K562 (cell line): ENCODE measurements around the gene TBC1D25. TPM values are rescaled to one million over a fixed set of nuclear protein-coding genes. Genes with fewer than 3 reads are reported as not detected.
A peak's percentile ranks its signal among the peaks of the same experiment; 100 is the strongest.

ENCODE experiments used
- GATA2 ChIP-seq: sonication (generic); formaldehyde crosslinking; IDR thresholded peaks from 2 replicates; pipeline ENCODE4 v1.4.0; 2020; ENCODE audit warnings: mild to moderate bottlenecking, missing genetic modification reagents
- GTF2A2 ChIP-seq: IDR thresholded peaks from 2 replicates; pipeline ENCODE4 v1.6.1; 2016; ENCODE audit warnings: mild to moderate bottlenecking, missing genetic modification characterization, missing compliant biosample characterization
- KHSRP ChIP-seq: fragments of 450-650 bp; IDR thresholded peaks from 2 replicates; pipeline ENCODE4 v1.6.1; 2017
- MECOM ChIP-seq: fragments of 250-450 bp; sonication (Bioruptor Pico); IDR thresholded peaks from 2 replicates; pipeline ENCODE4 v1.8.0; 2022; ENCODE audit warnings: inconsistent platforms
- POLR2AphosphoS2 ChIP-seq: IDR thresholded peaks from 2 replicates; pipeline ENCODE4 v1.6.1; 2012; ENCODE audit warnings: low read length, improper control_type of control experiment
- SUPT5H ChIP-seq: fragments of 450-650 bp; IDR thresholded peaks from 2 replicates; pipeline ENCODE4 v1.6.1; 2016
- TFAM ChIP-seq: fragments of 250-450 bp; sonication (Bioruptor Pico); conservative IDR thresholded peaks from 2 replicates; pipeline ENCODE4 v1.5.0; 2021; ENCODE audit warnings: mild to moderate bottlenecking, moderate library complexity
- TGIF2 ChIP-seq: sonication (generic); formaldehyde crosslinking; IDR thresholded peaks from 2 replicates; pipeline ENCODE4 v1.8.1; 2022; ENCODE audit warnings: mild to moderate bottlenecking, missing genetic modification reagents, moderate library complexity
- TSC22D4 ChIP-seq: fragments of 450-650 bp; IDR thresholded peaks from 2 replicates; pipeline ENCODE4 v1.6.1; 2016; ENCODE audit warnings: missing genetic modification characterization, missing biosample characterization, control low read depth
- ZNF431 ChIP-seq: sonication (generic); formaldehyde crosslinking; IDR thresholded peaks from 2 replicates; pipeline ENCODE4 v1.8.0; 2022; ENCODE audit warnings: mild to moderate bottlenecking, missing genetic modification reagents
- ZNF75A ChIP-seq: fragments of 450-650 bp; formaldehyde crosslinking; IDR thresholded peaks from 2 replicates; pipeline ENCODE4 v1.4.0; 2020; ENCODE audit warnings: mild to moderate bottlenecking
- polyA plus RNA-seq, 8 experiments: library from polyadenylated mRNA; depleted of rRNA in 4 of 8; stranded (reverse) in 5 of 8; unstranded in 3 of 8; fragments of >200 nt; fragmentation: Nextera tagmentation in 2 of 8; fragmentation: Illumina TruSeq in 1 of 8; extraction: Ambion mirVana in 2 of 8; extraction: Trizol in 1 of 8; gene quantifications; 2 replicates each; pipeline versions ENCODE4 v1.2.1 to v1.2.3, GENCODE V29; 2011 to 2014; ENCODE audit warnings: inconsistent platforms in 1 of 8, missing spikeins in 1 of 8
- total RNA-seq, 7 experiments: library from RNA; depleted of rRNA in 6 of 7; stranded (reverse); fragments of >200 nt in 6 of 7; fragmentation: Illumina TruSeq in 2 of 7; extraction: Trizol in 2 of 7; gene quantifications; 2 replicates each; pipeline versions ENCODE4 v1.2.1 to v1.2.3, GENCODE V29; 2011 to 2021; ENCODE audit warnings: low replicate concordance in 1 of 7
- TF ChIP-seq, protein P1 (sequence below), 2 experiments: fragments of 450-650 bp in 1 of 2; sonication (generic) in 1 of 2; formaldehyde crosslinking; conservative IDR thresholded peaks; 2 replicates each; pipeline versions ENCODE4 v1.4.0 to v1.8.1; 2020 to 2022; ENCODE audit warnings: mild to moderate bottlenecking in 1 of 2, missing genetic modification reagents in 1 of 2
- TF ChIP-seq, protein P2 (sequence below): fragments of 450-650 bp; IDR thresholded peaks from 2 replicates; pipeline ENCODE4 v1.6.1; 2016; ENCODE audit warnings: mild to moderate bottlenecking
- TF ChIP-seq, protein P3 (sequence below): fragments of 450-650 bp; formaldehyde crosslinking; conservative IDR thresholded peaks from 2 replicates; pipeline ENCODE4 v1.4.0; 2022; ENCODE audit warnings: mild to moderate bottlenecking, missing genetic modification characterization
- TF ChIP-seq, protein P4 (sequence below): fragments of 250-450 bp; sonication (Bioruptor Pico); IDR thresholded peaks from 2 replicates; pipeline ENCODE4 v1.9.0; 2021; ENCODE audit warnings: mild to moderate bottlenecking, inconsistent platforms
- TF ChIP-seq, protein P5 (sequence below): fragments of 250-450 bp; sonication (Bioruptor Pico); IDR thresholded peaks from 2 replicates; pipeline ENCODE4 v1.5.0; 2022; ENCODE audit warnings: mild to moderate bottlenecking

Gene TBC1D25
- total and polyA plus RNA-seq, 9 of the 15 experiments (the other 6 are each of a cell fraction or from before 2014, with no cell fraction given), result 0.62 to 10.6 (median 3.9) TPM

DNA sequence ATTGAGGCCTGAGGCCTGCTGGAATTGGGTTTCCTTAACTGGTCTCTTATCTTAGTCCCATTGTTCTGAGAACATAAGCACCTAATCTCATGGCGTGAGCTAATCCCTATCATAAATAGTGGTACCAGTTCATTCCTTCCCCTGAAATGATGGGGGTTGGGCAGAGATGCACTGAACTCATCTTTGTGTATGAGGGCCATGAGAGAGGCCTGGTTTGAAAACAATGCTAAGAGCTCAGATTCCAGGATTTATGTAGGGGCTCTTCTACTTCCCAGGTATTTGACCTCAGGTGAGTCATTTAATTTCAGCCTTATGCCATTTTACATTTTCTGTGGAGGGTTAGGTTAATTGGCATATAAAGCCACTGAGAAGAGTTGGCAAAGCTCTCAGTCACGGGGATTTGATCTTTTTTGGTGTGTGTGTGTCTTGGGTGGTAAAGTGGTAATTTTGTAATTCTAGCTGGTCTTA, 39.2 kb downstream of the TBC1D25 start (continued):
- TF ChIP-seq GTF2A2 (no peak), POLR2AphosphoS2 (peak; percentile 50; the same call in 1 of the 2 replicates), TFAM (CRISPR knock-in tag) (no peak), ZNF431 (CRISPR knock-in tag) (no peak), GATA2 (CRISPR knock-in tag) (no peak), ZNF75A (CRISPR knock-in tag) (no peak), MECOM (CRISPR knock-in tag) (no peak), TGIF2 (CRISPR knock-in tag) (no peak), SUPT5H (peak; percentile 61; the same call in 1 of the 2 replicates), TSC22D4 (tag) (no peak), KHSRP (no peak)
- TF ChIP-seq, protein P1, sequence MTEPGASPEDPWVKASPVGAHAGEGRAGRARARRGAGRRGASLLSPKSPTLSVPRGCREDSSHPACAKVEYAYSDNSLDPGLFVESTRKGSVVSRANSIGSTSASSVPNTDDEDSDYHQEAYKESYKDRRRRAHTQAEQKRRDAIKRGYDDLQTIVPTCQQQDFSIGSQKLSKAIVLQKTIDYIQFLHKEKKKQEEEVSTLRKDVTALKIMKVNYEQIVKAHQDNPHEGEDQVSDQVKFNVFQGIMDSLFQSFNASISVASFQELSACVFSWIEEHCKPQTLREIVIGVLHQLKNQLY (CRISPR knock-in tag; conservative IDR thresholded peaks at IDR 0.05), result no peak
- TF ChIP-seq, protein P2, sequence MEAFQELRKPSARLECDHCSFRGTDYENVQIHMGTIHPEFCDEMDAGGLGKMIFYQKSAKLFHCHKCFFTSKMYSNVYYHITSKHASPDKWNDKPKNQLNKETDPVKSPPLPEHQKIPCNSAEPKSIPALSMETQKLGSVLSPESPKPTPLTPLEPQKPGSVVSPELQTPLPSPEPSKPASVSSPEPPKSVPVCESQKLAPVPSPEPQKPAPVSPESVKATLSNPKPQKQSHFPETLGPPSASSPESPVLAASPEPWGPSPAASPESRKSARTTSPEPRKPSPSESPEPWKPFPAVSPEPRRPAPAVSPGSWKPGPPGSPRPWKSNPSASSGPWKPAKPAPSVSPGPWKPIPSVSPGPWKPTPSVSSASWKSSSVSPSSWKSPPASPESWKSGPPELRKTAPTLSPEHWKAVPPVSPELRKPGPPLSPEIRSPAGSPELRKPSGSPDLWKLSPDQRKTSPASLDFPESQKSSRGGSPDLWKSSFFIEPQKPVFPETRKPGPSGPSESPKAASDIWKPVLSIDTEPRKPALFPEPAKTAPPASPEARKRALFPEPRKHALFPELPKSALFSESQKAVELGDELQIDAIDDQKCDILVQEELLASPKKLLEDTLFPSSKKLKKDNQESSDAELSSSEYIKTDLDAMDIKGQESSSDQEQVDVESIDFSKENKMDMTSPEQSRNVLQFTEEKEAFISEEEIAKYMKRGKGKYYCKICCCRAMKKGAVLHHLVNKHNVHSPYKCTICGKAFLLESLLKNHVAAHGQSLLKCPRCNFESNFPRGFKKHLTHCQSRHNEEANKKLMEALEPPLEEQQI, result no peak
- TF ChIP-seq, protein P3, sequence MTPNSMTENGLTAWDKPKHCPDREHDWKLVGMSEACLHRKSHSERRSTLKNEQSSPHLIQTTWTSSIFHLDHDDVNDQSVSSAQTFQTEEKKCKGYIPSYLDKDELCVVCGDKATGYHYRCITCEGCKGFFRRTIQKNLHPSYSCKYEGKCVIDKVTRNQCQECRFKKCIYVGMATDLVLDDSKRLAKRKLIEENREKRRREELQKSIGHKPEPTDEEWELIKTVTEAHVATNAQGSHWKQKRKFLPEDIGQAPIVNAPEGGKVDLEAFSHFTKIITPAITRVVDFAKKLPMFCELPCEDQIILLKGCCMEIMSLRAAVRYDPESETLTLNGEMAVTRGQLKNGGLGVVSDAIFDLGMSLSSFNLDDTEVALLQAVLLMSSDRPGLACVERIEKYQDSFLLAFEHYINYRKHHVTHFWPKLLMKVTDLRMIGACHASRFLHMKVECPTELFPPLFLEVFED (CRISPR knock-in tag), result peak; percentile 65; the same call in 1 of the 2 replicates
- TF ChIP-seq, protein P4, sequence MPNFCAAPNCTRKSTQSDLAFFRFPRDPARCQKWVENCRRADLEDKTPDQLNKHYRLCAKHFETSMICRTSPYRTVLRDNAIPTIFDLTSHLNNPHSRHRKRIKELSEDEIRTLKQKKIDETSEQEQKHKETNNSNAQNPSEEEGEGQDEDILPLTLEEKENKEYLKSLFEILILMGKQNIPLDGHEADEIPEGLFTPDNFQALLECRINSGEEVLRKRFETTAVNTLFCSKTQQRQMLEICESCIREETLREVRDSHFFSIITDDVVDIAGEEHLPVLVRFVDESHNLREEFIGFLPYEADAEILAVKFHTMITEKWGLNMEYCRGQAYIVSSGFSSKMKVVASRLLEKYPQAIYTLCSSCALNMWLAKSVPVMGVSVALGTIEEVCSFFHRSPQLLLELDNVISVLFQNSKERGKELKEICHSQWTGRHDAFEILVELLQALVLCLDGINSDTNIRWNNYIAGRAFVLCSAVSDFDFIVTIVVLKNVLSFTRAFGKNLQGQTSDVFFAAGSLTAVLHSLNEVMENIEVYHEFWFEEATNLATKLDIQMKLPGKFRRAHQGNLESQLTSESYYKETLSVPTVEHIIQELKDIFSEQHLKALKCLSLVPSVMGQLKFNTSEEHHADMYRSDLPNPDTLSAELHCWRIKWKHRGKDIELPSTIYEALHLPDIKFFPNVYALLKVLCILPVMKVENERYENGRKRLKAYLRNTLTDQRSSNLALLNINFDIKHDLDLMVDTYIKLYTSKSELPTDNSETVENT, result no peak
- TF ChIP-seq, protein P5, sequence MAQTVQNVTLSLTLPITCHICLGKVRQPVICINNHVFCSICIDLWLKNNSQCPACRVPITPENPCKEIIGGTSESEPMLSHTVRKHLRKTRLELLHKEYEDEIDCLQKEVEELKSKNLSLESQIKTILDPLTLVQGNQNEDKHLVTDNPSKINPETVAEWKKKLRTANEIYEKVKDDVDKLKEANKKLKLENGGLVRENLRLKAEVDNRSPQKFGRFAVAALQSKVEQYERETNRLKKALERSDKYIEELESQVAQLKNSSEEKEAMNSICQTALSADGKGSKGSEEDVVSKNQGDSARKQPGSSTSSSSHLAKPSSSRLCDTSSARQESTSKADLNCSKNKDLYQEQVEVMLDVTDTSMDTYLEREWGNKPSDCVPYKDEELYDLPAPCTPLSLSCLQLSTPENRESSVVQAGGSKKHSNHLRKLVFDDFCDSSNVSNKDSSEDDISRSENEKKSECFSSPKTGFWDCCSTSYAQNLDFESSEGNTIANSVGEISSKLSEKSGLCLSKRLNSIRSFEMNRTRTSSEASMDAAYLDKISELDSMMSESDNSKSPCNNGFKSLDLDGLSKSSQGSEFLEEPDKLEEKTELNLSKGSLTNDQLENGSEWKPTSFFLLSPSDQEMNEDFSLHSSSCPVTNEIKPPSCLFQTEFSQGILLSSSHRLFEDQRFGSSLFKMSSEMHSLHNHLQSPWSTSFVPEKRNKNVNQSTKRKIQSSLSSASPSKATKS, result no peak
